RWPE2 (cell line): ENCODE measurements around the gene CEP85L.

ENCODE experiments used
- ATAC-seq: fragments of 200-7000 bp; cut with Tn5 transposase; 3 replicates; pipeline ENCODE4 v1.9.1; 2021; ENCODE audit warnings: low read depth
- DNase-seq: peaks from one replicate; pipeline ENCODE4 v3.0.0-alpha.2; 2020; ENCODE audit warnings: low spot score
- H3K27ac ChIP-seq: fragments of 450-650 bp; 2 replicates; pipeline ENCODE4 v1.5.1; 2017; ENCODE audit warnings: mild to moderate bottlenecking; ENCODE audit not compliant: poor library complexity, severe bottlenecking
- H3K27me3 ChIP-seq: fragments of 250-450 bp; sonication (Bioruptor Pico); 2 replicates; pipeline ENCODE4 v1.5.1; 2021; ENCODE audit warnings: mild to moderate bottlenecking, moderate library complexity; ENCODE audit not compliant: insufficient read depth, poor library complexity, severe bottlenecking
- H3K36me3 ChIP-seq: fragments of 250-450 bp; sonication (Bioruptor Pico); 2 replicates; pipeline ENCODE4 v1.5.1; 2020; ENCODE audit warnings: low read depth, mild to moderate bottlenecking, moderate library complexity
- H3K4me1 ChIP-seq: fragments of 250-450 bp; sonication (Bioruptor Pico); 2 replicates; pipeline ENCODE4 v1.5.1; 2021; ENCODE audit warnings: mild to moderate bottlenecking, moderate library complexity; ENCODE audit not compliant: insufficient read depth, poor library complexity, severe bottlenecking
- H3K4me3 ChIP-seq: fragments of 250-450 bp; sonication (Bioruptor Pico); 2 replicates; pipeline ENCODE4 v1.5.1; 2021; ENCODE audit warnings: mild to moderate bottlenecking, moderate library complexity; ENCODE audit not compliant: severe bottlenecking
- H3K9me3 ChIP-seq: fragments of 250-450 bp; sonication (Bioruptor Pico); 2 replicates; pipeline ENCODE4 v1.5.1; 2021; ENCODE audit warnings: mild to moderate bottlenecking, moderate library complexity; ENCODE audit not compliant: severe bottlenecking
- TF ChIP-seq, protein P1 (sequence below): fragments of 450-650 bp; IDR thresholded peaks from one replicate; pipeline ENCODE4 v1.5.1; 2017; ENCODE audit warnings: mild to moderate bottlenecking, moderate library complexity; ENCODE audit not compliant: poor library complexity, severe bottlenecking

Gene CEP85L

DNA sequence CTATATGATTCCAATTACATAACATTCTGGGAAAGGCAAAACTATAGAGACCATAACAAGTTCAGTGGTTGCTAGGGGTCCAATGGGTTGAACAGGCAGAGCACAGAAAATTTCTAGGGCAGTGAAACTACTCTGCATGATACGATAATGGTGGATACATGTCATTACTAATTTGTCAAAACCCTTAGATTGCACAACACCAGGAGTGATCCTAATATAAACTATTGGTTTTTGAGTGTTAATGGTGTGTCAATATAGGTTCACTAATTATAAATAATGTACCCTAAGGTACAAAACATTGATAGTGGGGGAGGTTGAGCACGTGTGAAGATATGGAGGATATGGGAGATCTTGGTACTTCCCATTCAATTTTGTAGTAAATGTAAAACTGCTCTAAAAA, 145.7 kb downstream of the CEP85L start:
- Histone ChIP-seq H3K27ac (no peak overlapping the region), H3K4me3 (no peak overlapping the region), H3K36me3 (no peaks in the 10 kb centered on the region; the same call in 1 of the 2 replicates), H3K4me1 (no peaks in the 10 kb centered on the region), H3K27me3 (no peaks in the 10 kb centered on the region), H3K9me3 (no peaks in the 10 kb centered on the region)
- TF ChIP-seq, protein P1, sequence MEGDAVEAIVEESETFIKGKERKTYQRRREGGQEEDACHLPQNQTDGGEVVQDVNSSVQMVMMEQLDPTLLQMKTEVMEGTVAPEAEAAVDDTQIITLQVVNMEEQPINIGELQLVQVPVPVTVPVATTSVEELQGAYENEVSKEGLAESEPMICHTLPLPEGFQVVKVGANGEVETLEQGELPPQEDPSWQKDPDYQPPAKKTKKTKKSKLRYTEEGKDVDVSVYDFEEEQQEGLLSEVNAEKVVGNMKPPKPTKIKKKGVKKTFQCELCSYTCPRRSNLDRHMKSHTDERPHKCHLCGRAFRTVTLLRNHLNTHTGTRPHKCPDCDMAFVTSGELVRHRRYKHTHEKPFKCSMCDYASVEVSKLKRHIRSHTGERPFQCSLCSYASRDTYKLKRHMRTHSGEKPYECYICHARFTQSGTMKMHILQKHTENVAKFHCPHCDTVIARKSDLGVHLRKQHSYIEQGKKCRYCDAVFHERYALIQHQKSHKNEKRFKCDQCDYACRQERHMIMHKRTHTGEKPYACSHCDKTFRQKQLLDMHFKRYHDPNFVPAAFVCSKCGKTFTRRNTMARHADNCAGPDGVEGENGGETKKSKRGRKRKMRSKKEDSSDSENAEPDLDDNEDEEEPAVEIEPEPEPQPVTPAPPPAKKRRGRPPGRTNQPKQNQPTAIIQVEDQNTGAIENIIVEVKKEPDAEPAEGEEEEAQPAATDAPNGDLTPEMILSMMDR: no peak
- ATAC-seq (no peak), DNase-seq (no peak)

DNA sequence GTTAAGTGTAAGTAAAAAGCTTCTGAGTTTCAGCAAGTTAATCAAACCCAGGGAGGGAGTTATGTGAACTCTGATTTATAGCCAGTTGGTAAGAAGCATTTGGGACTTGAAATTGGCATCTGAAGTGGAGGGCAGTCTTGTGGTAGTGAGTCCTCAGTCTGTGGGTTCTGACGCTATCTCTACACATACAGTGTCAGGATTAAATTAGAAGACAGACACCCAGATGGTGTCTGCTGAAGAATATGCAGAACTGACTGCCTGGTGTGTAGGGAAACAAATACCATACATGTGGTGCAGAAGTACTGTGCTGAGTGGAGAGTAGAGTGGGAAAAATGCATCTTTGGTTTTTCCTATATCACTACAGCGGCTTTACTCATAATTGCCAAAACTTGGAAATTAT, 146.8 kb downstream of the CEP85L start:
- DNase-seq (no peak), ATAC-seq (no peak)
- Histone ChIP-seq H3K4me3 (no peak overlapping the region), H3K27me3 (no peaks in the 10 kb centered on the region), H3K36me3 (no peaks in the 10 kb centered on the region; the same call in 1 of the 2 replicates), H3K27ac (no peak overlapping the region), H3K9me3 (no peaks in the 10 kb centered on the region), H3K4me1 (no peaks in the 10 kb centered on the region)
- TF ChIP-seq, protein P1: no peak

DNA sequence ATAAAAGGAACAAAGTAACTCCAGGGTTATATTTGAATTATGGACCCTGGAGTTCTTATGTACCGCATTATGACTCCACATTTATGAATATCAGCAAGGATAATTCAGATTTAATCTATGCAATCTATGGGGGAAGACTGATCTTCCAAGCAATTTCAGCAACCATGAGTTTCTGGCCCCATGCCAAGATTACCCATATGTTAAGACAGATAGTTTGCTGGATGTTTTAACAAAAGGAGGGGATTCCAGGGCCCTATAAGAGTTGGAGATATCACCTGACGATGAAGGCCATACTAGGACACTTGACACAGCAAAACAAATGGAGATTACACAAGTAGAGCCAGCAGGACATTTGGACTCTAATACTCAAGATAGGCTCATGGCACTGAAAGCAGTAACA, 149.2 kb downstream of the CEP85L start:
- Histone ChIP-seq H3K27me3 (no peaks in the 10 kb centered on the region), H3K9me3 (no peaks in the 10 kb centered on the region), H3K27ac (no peak overlapping the region), H3K4me3 (no peak overlapping the region), H3K4me1 (no peaks in the 10 kb centered on the region), H3K36me3 (no peaks in the 10 kb centered on the region; the same call in 1 of the 2 replicates)
- TF ChIP-seq, protein P1: no peak
- ATAC-seq (no peak), DNase-seq (no peak)

DNA sequence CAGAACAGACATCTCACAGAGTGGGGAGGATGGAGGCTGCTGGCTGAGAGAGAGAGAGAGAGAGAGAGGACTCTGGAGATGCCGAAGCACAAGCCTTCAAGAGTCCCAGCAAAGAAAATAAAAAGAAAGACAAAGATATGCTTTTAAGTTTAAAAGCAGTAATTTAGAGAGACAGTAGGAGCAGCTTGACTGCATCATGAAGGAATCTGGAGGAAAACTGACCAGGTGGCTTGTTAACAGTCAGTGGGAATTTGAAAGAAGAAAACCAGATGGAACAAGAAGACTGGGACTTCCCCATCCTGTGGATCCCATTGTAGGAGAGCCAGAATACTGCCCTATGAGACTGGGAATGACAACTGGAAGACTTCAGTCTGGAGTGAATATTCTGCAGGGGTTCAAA, 149.6 kb downstream of the CEP85L start:
- no peaks in the 10 kb centered on the region for H3K4me1 ChIP-seq
- TF ChIP-seq, protein P1: no peak
- ATAC-seq: no peak
- H3K4me3 ChIP-seq: no peak overlapping the region
- DNase-seq: no peak
- no peaks in the 10 kb centered on the region for H3K9me3 ChIP-seq
- no peaks in the 10 kb centered on the region for H3K27me3 ChIP-seq
- no peak overlapping the region for H3K27ac ChIP-seq
- H3K36me3 ChIP-seq: no peaks in the 10 kb centered on the region; the same call in 1 of the 2 replicates

DNA sequence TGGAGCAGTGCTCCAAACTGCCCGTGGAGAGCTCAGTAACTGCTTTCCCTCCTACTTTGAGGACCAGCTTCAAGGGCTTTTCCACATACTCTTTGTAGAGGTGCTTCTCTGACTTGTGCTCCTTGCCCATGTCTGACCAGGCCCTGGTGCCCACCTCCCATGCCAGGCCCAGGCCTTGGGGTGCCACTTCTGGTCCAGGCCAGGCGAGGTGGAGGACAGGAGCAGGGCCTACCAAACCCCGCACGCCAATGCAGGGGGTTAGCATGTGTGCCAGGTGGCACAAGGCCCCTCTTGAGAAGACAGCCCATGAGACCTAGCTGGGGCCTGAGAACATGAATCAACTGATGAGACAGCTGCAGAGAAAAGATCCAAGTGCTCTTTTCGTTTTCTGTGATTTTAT, 150.3 kb downstream of the CEP85L start:
- Histone ChIP-seq H3K9me3 (no peaks in the 10 kb centered on the region), H3K4me3 (no peak overlapping the region), H3K27ac (no peak overlapping the region), H3K36me3 (no peaks in the 10 kb centered on the region; the same call in 1 of the 2 replicates), H3K27me3 (no peaks in the 10 kb centered on the region), H3K4me1 (peaks cover under 1% of the 10 kb centered on the region)
- TF ChIP-seq, protein P1: no peak
- no peak for ATAC-seq
- DNase-seq: no peak
